Measurements from ENCODE around the gene CYP3A4.

CYP3A4 gene

DNA sequence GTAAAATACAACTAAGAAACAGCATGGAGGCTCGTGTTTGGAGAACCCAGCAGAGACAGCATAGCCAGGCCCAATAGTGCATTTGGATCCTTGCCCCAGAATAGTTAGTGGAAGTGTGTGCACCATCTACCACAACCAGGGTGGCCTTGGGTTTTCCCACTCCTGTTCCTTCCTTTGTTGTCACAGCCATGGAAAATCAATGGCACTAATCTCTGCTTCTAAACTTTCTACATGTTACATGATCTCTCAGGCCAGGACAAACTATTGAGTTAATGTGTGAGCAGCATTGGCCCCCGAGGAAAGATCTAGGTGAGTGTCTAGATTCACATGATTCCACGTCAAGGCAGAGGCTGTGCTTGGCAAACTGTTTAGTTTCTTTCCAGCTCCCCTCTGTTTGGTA is 51.0 kb downstream of the CYP3A4 start (continued):
- TF ChIP-seq, protein P1, sequence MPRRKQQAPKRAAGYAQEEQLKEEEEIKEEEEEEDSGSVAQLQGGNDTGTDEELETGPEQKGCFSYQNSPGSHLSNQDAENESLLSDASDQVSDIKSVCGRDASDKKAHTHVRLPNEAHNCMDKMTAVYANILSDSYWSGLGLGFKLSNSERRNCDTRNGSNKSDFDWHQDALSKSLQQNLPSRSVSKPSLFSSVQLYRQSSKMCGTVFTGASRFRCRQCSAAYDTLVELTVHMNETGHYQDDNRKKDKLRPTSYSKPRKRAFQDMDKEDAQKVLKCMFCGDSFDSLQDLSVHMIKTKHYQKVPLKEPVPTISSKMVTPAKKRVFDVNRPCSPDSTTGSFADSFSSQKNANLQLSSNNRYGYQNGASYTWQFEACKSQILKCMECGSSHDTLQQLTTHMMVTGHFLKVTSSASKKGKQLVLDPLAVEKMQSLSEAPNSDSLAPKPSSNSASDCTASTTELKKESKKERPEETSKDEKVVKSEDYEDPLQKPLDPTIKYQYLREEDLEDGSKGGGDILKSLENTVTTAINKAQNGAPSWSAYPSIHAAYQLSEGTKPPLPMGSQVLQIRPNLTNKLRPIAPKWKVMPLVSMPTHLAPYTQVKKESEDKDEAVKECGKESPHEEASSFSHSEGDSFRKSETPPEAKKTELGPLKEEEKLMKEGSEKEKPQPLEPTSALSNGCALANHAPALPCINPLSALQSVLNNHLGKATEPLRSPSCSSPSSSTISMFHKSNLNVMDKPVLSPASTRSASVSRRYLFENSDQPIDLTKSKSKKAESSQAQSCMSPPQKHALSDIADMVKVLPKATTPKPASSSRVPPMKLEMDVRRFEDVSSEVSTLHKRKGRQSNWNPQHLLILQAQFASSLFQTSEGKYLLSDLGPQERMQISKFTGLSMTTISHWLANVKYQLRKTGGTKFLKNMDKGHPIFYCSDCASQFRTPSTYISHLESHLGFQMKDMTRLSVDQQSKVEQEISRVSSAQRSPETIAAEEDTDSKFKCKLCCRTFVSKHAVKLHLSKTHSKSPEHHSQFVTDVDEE (CRISPR knock-in tag; IDR thresholded peaks at IDR 0.05): no peak
- TF ChIP-seq PPARA (CRISPR knock-in tag; IDR thresholded peaks at IDR 0.05; ENCODE audit: borderline replicate concordance): no peak
- no peak for TF ChIP-seq GLIS3 (CRISPR knock-in tag; IDR thresholded peaks at IDR 0.05)
- TF ChIP-seq, protein P2, sequence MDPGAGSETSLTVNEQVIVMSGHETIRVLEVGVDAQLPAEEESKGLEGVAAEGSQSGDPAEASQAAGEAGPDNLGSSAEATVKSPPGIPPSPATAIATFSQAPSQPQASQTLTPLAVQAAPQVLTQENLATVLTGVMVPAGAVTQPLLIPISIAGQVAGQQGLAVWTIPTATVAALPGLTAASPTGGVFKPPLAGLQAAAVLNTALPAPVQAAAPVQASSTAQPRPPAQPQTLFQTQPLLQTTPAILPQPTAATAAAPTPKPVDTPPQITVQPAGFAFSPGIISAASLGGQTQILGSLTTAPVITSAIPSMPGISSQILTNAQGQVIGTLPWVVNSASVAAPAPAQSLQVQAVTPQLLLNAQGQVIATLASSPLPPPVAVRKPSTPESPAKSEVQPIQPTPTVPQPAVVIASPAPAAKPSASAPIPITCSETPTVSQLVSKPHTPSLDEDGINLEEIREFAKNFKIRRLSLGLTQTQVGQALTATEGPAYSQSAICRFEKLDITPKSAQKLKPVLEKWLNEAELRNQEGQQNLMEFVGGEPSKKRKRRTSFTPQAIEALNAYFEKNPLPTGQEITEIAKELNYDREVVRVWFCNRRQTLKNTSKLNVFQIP (CRISPR knock-in tag; IDR thresholded peaks at IDR 0.05; ENCODE audit: borderline replicate concordance, low read depth): no peak

DNA sequence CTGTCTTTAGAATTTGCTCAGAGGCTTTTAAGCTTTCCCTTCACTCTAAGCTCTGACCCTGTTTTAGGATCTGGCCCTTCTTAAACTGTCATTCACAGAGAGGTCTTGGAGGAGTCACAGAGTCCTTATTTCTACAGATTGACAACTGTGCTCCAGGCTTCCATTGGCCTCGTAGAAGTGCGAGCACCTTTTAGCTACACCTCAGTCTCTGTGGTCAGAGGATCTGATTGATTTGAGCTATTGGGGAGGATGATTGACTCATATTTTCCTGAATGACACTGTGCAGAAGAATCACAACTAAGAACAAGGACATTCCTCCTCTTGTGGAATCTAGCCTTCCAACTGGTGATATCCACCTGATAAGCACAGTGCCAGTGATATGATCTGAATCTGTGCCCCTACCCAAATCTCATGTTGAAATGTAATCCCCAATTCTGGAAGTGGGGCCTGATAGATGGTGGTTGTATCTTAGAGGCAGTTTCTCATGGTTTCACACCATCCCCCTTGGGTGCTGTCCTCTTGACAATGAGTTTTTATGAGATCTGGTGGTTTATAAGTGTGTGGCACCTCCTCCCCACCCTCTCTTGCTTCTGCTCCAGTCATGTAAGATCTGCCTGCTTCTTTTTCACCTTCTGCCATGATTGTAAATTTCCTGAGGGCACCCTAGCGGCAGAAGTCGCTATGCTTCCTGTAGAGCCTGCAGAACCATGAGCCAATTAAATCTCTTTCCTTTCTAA is 52.2 kb downstream of the CYP3A4 start:
- TF ChIP-seq ESRRG (CRISPR knock-in tag; IDR thresholded peaks at IDR 0.05) (no peak), OSR1 (CRISPR knock-in tag; IDR thresholded peaks at IDR 0.05) (no peak), ZNF565 (CRISPR knock-in tag; conservative IDR thresholded peaks at IDR 0.05; ENCODE audit: low read depth) (no peak), ZFP30 (CRISPR knock-in tag; IDR thresholded peaks at IDR 0.05) (no peak), SNAI2 (CRISPR knock-in tag; IDR thresholded peaks at IDR 0.05) (no peak), ISL1 (CRISPR knock-in tag; IDR thresholded peaks at IDR 0.05) (no peak)
- TF ChIP-seq, protein P1 (CRISPR knock-in tag; IDR thresholded peaks at IDR 0.05): no peak
- TF ChIP-seq, protein P3, sequence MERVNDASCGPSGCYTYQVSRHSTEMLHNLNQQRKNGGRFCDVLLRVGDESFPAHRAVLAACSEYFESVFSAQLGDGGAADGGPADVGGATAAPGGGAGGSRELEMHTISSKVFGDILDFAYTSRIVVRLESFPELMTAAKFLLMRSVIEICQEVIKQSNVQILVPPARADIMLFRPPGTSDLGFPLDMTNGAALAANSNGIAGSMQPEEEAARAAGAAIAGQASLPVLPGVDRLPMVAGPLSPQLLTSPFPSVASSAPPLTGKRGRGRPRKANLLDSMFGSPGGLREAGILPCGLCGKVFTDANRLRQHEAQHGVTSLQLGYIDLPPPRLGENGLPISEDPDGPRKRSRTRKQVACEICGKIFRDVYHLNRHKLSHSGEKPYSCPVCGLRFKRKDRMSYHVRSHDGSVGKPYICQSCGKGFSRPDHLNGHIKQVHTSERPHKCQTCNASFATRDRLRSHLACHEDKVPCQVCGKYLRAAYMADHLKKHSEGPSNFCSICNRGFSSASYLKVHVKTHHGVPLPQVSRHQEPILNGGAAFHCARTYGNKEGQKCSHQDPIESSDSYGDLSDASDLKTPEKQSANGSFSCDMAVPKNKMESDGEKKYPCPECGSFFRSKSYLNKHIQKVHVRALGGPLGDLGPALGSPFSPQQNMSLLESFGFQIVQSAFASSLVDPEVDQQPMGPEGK (CRISPR knock-in tag; IDR thresholded peaks at IDR 0.05; ENCODE audit: borderline replicate concordance): no peak
- ATAC-seq: no peak

DNA sequence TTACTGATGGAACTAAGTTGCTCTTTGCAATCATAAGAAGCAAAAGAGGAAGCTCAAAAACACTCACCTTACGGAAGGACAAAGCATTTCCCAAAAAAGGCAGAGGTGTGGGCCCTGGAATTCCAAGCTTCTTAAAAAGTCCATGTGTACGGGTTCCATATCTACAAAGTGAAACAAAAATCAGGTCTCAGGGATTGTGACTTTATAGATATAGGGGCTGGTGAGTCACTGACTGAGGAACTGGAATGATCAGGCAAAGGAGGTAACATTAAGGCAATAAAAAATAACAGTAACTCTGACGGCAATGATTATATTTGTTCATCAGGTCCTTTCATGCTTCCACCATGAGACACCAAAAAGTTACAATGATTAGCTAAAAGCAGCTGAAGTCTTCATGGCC is 53.0 kb downstream of the CYP3A4 start:
- TF ChIP-seq ZNF8 (CRISPR knock-in tag; IDR thresholded peaks at IDR 0.05) (no peak), PPARA (CRISPR knock-in tag; IDR thresholded peaks at IDR 0.05; ENCODE audit: borderline replicate concordance) (no peak), ZFP30 (CRISPR knock-in tag; IDR thresholded peaks at IDR 0.05) (no peak), BACH2 (CRISPR knock-in tag; IDR thresholded peaks at IDR 0.05; ENCODE audit: borderline replicate concordance) (no peak), TCF4 (CRISPR knock-in tag; IDR thresholded peaks at IDR 0.05; ENCODE audit: borderline replicate concordance) (no peak), ARNTL (CRISPR knock-in tag; IDR thresholded peaks at IDR 0.05; ENCODE audit: borderline replicate concordance, low read depth) (no peak)
- TF ChIP-seq, protein P2 (CRISPR knock-in tag; IDR thresholded peaks at IDR 0.05; ENCODE audit: borderline replicate concordance, low read depth): no peak
- no peak for ATAC-seq

Measured in SK-N-SH treated with all-trans-retinoic acid at 6 μM for 48 hours (cell line).